ENCODE results near the gene COG5.

The COG5 gene

DNA sequence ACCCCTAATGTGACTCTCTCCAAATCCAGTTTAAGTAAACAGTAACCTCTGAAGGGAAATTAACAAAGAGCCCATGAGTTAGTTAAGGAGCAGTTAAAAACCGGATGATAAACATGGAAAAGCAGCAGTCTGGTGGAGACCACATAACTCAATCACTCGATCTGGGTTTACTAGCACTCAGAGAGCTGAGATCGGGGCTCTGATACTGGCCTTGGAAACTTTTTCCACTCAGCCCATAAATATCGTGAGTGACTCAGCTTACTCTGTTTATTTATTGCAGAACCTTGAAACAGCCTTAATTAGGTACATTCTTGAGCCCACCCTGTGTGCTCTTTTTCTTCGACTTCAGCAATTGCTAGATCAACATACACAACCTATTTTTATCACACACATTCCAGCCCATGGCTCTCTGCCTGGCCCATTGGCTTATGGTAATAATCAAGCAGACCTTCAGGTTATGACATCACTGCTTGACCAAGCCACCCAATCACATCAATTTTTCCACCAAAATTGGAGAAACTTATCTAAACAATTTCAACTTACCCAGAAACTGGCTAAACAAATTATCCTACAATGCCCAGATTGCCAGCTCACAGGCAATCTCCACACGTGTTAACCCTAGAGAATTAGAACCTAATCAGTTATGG, 176.0 kb downstream of the COG5 start:
- DNase-seq = no peak

DNA sequence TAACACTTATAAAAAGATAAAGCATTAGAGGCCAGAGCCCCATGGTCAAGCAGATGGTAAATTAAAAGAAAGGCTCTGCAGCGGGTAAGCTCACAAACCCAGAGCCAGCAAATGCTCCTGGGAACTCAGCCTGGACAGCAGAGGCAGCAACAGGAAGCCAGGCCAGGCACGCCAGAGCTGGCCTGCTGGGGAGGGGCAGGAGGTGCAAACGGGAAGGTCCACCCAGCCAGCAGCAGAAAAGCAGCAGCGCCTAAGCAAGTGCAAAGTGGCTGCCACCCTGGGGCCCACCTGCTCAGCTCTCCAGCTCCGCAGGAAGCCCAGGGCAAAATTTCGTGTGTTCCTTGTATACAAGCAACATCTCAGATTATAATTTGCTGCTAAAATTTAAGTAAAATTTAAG, 176.6 kb downstream of the COG5 start:
- no peak for DNase-seq

DNA sequence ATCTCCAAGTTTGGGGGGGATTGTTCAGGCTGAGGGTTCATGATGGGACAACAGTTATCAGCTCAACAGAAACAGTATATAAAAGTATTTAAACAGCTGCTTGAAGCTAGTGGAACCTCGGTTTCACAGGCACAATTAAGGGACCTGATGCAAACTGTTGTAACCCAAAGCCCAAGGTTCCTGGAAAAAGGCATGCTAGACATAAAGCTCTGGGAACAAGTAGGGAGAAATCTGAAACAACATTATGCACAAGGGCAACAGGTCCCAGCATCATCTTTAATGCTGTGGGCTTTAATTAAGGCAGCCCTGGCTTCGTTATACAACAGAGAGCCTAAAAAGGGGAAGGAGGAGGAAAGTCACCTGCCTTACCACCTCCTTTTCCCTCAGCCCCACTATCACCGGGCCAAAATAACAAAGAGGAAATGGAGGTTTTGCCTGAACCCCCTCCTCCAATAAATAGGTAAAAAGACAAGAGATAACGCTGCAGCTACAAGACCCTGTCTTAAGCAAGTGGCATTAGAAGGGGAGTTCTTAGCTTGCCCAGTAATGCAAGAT, 177.1 kb downstream of the COG5 start:
- no peak for DNase-seq

DNA sequence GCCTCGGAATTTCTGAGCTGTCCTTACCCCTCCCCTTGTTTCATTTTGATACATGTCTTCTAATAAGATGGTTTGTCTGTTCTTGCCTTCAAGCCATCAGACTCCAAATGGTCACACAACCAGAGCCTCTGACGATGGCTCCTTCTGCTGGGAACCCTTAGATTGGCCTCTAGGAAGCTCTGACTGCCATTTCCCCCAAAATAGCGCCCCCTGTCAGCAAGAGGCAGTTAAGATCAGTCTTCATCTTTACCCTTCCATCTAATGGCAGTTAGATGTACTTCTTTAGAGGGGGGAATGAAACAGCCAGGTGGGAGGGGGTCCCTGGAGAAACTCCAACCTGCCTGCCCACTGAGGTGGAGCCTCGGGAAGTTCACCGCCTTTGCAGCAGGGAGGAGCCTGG, 179.7 kb downstream of the COG5 start:
- DNase-seq = no peak

DNA sequence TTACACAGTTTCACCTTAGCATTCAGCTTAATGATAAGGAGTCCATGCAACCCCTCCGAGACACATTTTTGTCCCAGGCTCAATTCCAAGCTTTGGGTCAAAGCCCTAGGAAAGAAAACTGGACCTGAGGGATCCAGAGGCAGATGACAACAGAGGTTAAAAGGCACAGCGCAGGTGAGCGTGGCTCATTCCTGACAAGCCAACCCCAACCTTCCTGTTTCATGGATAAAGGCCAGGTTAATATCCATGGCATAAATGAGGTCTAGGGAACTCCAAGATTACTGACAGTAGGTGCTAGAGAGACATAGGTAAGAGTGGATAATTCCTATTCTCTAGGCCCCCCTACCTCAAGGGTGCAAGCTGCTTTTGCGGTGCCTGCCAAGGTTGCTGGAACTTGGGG, 180.5 kb downstream of the COG5 start:
- no peak for DNase-seq

DNA sequence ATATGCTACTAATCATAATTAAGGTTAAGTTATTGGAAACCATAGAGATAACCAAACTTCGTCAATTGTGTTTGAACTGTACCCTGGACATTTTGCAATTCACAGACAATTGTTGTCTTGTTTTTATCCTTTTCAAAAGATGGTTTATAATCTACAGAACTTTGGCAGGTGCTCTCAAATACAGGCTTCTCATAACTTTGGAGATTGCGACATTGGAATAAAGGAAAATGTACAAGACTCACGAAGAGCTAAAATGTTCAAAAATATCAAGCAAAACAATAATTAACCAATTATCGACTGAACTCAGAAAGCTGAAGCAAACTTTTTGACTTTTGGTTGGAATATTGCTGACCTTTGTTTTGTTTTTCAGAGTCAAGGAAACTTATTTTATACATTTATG, 182.3 kb downstream of the COG5 start:
- no peak for DNase-seq

DNA sequence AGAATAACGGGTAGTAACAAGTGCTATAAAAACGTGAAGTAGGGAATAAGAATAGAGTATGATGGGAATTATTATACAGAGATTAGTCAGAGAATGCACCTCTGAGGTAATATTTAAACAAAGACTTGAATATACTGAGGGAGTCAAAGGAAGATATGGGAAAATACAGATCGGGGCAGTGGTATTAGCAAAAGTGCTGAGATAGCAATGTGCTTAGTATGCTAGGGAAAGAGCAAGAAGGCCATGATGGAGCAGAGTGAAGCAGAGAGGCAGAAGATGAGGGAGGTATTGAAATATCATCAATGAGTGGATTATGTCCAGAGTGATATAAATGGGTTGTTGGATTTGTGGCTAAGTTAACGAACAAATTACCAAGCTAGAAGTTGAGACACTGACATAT, 190.4 kb downstream of the COG5 start:
- no peak for DNase-seq

DNA sequence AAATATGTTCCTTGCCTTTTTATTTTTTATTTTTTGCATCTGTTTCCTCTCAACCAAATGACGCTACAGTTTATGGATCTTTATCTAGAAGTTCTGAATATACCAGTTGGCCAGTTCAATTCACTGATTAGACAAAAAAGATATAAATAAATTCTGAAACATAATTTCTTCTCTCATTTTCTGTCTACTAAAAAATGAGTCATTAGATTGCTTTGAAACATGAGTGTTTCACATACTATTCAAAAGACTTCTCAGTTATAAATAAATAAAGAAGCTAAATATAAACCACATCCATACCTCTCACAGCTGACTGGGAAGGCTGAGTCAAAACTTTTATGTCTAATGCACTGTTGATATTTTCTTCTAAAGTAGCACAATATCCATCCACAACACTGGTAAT, 191.4 kb downstream of the COG5 start:
- no peak for DNase-seq

DNA sequence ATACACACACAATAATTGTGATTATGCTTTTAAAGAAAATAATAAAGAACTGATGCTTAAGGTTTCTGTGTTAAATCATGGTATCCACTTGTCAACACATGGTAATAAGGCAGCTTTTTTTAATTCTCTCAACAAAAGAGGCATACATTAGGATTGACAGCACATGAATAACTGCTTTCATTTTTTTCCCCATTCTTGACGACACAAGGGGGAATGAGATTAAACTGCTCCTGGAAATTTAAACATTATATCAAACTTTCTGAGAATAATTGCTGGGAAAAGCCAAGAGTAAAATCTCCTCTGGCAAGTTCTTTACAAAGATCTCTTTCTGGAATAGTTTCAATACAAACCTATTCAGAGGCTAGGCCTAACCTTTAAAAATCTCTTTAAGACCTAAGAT, 192.9 kb downstream of the COG5 start:
- no peak for DNase-seq

DNA sequence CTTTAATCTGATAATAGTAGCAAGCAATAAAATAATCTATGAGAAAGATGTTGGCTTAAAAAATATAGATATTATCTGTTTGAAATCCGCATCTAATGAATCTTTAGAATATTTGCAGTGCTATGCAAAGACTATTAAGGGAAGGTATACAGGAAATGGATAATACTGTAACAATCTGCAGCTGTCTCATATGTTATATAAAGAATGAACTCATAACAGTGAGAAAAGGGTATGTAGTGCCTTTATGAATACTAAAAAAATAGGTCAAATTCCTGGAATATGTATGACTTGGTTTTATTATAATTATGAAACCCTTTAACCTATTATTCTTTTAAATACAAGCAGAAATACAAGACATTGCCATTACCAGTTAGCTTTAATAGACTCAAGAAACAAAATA, 198.9 kb downstream of the COG5 start:
- no peak for DNase-seq

DNA sequence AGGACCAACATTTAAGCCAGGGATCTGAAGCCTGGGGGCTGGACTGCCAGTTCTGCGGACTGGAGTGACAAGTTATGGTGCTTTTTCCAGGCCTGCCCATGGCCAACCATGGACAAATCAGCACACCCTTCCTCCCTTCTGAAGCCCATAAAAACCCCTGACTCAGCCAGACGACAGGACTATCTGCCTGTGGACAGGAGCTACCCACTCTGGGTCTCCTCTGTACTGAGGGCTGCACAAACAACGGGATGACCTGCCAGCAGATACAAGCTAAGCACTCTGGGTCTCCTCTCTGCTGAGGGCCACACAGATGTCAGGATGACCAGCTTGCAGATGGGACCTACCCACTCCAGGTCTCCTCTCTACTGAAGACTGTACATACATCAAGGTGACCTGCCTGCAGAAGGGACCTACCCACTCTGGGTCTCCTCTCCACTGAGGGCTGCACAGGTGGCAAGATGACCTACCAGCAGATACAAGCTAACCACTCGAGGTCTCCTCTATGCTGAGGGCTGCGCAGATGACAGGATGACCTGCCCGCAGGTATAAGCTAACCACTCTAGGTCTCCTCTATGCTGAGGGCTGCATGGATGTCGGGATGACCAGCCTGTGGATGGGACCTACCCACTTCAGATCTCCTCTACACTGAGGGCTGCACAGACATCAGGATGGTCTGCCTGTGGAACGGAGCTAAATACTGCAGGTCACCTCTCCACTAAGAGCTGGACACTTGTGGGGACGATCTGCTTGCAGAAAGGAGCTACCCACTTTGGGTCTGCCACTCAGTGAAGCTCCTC, 204.0 kb downstream of the COG5 start:
- DNase-seq = no peak

DNA sequence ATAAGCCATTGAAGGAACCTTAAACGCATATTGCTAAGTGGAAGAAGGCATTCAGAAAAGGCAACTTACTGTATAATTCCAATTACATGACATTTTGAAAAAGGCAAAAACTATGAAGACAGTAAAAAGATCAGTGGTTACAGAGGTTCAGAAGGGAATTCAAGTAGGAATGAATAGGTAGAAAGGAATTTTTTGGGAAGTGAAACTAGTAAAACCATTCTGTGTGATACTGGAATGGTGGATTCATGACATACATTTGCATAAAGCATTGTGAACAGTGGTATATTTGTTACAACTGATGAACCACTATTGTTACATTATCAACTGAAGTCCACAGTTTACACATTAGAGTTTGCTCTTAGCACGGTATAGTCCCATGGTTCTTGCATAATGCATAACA, 208.1 kb downstream of the COG5 start:
- no peak for DNase-seq

DNA sequence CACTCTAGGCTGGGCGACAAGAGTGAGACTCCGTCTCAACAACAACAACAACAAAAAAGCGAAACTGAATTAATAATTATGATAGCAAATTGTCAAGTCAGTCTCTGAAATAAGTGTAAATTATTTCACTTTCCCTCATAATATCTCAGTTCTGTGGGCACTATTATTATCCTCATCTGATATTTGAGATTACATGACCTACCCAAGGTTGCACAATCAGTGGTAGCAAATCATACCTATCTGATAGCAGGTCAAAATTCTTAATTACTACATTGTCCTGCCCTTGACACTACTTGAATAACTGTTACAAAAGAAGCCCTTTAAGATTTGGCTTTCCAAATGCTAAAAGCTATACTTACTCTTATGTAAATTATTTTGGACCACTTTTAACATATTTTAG, 209.1 kb downstream of the COG5 start:
- DNase-seq = no peak

DNA sequence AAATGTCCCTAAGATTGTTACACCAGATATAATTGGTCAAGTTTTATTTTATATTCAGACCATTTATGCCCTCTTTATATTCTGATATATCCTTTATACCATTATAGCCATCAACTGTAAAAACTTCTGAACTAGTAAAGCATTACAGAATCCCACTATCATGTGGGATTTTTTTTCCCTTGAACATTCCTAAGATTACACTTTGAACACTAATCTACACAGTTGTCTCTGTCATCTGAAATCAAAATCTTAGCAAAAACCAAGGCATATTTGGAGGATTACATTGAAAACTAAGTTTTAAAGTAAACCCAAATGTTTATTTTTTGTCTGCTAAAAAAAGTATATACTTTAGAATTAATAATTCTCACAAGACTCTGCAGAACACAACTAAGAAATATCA, 210.0 kb downstream of the COG5 start:
- no peak for DNase-seq

DNA sequence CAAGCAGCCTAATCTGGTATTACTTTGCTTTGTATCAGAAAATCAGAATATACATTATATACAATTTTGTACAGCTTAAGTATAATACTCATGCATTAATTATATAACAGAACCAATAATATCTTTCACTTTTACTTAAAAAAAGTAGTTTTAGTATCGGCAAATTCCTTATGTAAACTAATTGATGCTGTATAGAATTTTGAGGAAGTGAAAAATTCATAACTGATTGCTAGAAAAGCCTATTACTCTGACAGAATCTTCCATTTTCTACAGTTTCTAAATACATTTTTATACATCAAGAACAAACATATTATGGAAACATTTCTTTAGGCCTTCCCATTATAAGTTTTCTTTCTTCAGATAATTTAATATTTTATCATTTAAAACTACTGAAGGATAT, 217.8 kb downstream of the COG5 start:
- DNase-seq = no peak

DNA sequence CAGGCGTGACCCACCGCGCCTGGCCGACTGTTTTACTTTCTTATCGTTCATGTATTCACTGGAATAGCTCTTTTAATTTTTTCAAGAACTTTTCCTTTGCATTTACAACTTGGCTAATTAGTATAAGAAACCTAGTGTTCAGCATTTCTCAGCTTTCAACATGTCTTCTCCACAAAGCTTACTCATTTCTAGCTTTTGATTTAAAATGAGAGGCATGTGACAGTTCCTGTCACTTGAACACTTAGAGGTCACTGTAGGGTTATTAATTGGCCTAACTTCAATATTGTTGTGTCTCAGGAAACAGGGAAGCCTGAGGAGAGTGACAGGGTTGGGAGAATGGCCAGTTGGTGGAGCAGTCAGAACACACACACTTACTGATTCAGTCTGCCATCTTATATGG, 218.9 kb downstream of the COG5 start:
- DNase-seq = no peak

DNA sequence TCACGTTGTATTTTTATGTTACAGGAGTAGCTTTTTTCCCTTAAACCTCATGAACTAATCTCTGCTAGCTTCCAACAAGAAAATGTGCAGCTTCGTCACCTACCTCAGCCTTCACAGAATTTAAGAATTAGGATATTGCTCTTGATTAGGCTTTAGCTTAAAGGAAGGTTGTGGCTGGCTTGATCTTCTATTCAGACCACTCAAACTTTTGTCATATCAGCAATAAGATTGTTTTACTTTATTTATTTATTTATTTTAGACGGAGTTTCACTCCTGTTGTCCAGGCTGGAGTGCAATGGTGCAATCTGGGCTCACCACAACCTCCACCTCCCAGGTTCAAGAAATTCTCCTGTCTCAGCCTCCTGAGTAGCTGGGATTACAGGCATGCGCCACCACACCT, 219.4 kb downstream of the COG5 start:
- no peak for DNase-seq

DNA sequence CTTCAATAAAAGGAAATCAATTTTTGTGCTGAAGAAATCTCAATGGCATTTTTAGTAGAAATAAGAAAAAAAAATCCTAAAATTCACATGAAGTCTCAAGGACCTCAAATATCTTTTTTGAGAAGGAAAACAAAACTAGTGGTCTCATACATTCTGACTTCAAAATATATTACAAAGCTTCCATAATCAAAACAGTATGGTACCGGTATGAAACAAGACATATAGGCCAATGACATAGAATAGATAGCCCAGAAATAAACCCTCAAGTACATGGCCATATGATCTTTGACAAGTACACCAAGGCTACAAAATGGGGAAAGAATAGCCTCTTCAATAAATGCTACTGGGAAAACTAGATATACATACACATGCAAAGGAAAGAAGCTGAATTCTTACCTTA, 225.6 kb downstream of the COG5 start:
- no peak for DNase-seq

DNA sequence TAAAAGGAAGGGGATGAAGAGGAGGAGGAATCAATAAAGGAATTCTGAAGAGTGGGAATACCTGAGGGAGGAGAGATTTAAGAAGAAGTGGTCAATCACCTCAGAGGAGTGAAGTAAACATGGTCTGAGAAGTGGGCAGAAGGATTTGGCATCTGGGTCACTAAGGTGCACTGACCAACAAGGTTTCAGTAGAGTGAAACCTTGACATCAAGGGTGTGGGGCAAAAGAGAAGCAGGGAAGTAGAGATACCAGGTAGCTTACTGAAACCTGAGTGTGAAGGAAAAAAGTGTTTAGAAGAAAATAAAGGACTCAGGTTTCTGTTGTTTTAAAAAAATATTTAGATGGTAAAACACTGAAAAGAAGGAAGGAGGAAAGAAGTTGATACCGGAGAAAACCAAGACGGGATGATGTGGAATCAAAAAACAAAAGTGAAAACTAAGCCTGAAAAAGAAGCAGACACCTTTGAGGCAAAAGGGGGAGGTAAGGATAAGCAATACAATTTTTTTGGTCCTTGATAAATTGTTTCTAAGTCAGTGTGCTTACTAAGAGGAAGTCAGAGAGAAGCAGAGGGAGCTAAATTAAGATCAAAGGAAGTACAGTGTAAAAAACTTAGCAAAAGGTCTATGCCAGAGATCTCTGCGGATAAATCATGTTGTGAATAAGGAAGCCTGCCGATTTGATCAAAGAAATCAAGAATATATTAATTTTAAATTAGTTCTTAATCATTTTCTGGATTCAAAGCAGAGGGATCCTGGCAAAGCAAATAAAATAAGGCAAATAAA, 231.0 kb downstream of the COG5 start:
- no peak for DNase-seq

DNA sequence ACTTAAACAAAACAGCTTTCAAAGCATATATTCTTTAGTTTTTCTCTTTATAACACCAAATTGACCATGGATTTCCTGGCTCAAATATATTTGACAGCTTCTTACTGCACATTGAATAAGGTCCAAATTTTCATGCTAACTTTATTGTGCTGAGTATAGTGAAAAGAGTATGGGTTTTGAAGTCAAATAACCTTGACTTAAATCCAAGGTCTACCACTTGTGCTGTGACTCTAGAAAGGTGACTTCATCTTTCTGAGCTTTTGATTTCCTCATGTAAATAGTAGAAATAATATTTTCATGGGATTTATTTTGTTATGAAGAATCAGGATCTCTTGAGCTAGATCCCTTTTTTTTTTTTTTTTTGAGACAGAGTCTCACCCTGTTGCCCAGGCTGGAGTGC, 233.2 kb downstream of the COG5 start:
- DNase-seq = no peak

DNA sequence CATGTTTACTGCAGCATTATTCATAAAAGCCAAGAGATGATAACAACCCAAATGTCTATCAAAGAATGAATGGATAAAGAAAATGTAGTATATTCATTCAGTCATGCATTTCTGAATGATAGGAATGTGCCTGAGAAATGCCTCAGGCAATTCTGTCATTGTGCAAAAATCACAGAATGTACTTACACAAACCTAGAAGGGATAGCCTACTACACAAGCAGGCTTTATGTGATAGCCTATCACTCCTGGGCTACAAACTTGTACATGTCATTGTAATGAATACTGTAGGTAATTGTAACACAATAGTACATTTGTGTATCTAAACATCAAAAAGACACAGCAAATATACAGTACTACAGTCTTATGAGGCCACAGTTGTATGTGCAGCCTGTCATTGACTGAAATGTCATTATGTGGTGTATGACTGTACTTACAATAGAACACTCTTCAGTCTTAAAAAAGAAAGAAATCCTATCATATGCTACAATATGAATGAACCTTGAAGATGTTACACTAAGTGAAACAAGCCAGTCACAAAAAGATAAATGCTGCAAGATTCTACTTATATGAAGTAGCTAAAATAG, 235.6 kb downstream of the COG5 start:
- no peak for DNase-seq

DNA sequence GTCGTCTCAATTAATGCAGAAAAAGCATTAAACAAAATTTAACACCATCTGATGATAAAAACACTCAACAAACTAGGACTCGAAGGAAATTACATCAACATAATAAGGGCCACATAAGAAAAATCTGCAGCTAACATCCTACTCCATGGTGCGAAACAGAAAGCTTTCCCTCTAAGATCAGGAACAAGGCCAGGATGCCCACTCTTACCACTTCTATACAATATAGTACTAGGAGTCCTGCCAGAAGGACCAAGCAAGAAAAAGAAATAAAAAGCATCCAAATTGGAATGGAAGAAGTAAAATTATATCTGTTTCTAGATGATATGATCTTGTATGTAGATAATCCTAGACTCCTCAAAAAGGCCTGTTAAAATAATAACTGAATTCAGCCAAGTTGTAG, 237.7 kb downstream of the COG5 start:
- no peak for DNase-seq

DNA sequence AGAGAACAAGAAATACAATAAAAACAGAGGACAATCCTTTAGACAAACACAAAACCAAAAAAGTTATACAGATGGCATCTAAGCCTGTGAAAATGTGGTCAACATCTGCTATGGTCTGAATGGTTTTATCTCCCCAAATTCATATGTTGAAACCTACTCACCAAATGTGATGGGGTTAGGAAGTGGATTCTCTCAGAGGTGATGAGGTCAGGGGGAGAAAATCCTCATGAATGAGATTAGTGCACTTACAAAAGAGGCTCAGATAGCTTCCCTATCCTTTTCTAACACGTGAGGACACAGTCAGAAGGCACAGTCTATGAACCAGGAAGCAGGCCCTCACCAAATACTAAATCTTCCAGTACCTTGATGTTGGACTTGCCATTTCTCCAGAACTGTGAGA, 241.7 kb downstream of the COG5 start:
- no peak for DNase-seq

DNA sequence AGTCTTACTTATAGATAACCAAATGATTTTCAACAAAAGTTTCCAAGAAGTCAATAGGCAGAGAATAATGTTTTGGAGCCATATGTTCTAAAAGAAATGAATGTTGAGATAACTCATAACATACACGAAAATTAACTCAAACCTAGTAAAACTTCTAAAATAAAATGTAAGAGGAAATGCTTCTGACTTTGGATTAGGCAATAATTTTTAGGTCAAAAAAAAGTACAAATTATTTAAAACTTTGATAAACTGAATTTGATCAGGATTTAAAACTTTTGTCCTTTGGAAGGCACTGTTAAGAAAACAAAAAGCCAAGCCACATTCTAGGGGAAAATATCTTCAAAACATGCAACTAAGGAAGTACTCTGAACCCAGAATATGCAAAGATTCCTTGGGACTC, 242.1 kb downstream of the COG5 start:
- DNase-seq = no peak

All from activated CD8-positive, alpha-beta memory T cell treated with anti-CD3 and anti-CD28 coated beads for 24 hours (primary cell).